ENCODE data around the gene SLC2A5.

The SLC2A5 gene

GRCh38 chr1:9088807-9089206, 19.4 kb upstream of the SLC2A5 start:
- DNase-seq = no peak

- DNase-seq = no peak
These were observed 18.1 kb upstream of the SLC2A5 start for GRCh38 chr1:9087411-9088125.

- DNase-seq = no peak
These were observed 17.4 kb upstream of the SLC2A5 start for GRCh38 chr1:9086796-9087195.

DNA sequence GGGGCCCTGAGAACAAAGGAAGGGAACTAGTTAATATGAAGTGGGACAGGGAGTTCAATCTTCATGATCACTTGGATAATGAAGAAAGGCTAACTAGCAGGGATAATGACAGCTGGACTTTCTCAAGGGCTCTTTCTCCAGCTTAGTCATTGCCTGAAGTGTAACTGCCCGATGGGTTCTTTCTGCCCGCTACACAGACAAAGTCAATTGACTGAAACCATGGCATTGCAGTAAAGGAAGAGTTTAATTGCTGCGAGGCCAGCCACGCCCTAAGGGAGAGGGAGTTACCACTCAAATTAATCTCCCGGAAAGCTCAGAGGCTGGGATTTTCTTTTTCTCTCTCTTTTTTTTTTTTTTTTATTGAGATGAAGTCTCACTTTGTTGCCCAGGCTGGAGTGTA, 16.6 kb upstream of the SLC2A5 start:
- no peak for DNase-seq

- DNase-seq = no peak
These were observed 16.0 kb upstream of the SLC2A5 start for GRCh38 chr1:9085306-9085940.

GRCh38 chr1:9084906-9085305, 15.5 kb upstream of the SLC2A5 start:
- no peak for DNase-seq

DNA sequence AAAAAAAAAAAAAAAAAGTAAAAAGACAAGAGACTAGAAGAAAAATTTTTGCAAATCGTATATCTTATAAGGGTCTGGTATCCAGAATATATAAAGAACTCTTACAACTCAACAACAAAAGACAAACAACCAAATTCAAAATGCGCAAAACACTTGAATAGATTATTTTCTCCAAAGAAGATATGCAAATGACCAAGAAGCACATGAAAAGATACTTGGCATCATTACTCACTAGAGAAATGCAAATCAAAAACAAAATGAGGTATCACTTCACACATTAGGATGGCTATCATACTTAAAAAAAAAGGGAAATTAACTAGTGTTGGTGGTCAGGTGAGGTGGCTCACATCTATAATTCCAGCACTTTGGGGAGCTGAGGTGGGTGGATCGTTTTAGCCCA, 12.0 kb upstream of the SLC2A5 start:
- no peak for DNase-seq

GRCh38 chr1:9080705-9081291, 11.4 kb upstream of the SLC2A5 start:
- DNase-seq = no peak

DNA sequence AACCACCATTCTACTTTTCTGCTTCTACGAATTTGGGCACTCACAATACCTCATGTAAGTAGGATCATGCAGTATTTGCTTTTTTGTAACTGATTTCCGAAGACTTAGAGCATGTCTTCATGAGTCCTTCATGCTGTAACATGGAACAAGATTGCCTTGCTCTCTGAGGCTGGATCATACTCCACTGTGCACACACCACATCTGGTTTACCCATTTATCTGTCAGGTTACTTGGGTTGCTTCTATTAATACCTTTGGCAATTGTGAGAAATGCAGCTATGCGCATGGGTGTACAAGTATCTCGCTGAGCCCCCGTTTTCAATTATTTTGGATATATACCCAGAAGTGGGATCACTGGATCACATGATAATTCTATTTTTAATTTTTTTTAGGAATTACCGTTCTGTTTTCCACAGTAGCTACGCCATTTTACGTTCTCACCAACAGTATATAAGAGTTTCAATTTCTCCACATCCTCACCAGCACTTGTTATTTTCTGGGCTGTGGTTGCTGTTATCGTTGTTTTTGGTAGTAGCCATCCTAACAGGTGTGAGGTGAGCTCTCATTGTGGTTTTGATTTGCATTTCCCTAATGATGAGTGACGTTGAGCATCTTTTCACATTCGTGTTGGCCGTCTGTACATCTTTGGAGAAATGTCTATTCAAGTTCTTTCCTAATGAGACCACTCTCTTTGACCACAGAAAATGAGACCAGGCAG, 10.7 kb upstream of the SLC2A5 start:
- DNase-seq = no peak

GRCh38 chr1:9078752-9079500, 9.5 kb upstream of the SLC2A5 start:
- no peak for DNase-seq

DNA sequence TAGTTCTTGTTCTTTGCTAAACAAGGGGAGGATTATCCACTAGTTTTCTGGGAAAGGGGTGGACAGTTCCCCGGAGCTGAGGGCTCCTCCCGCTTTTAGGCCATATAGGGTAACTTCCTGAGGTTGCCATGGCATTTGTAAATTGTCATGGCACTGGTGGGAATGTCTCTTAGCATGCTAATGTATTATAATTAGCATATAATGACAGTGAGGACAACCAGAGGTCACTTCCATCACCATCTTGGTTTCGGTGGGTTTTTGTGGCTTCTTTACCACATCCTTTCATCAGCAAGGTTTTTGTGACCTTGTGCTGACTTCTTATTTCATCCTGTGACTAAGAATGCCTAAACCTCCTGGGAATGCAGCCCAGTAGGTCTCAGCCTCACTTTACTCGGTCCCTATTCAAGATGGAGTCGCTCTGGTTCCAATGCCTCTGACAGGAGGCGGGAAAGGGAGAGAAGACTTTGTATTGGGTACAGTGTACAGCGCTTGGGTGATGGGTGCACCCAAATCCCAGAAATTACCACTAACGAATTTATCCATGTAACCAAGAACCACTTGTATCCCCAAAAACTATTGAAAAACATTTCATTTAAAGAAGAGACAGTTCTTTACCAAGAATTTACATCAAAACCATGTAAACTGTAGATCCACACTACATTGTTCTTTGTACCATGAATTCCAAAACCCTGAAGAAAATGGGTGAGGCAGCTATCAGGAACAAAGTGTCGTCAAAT, 8.7 kb upstream of the SLC2A5 start:
- DNase-seq = no peak

DNA sequence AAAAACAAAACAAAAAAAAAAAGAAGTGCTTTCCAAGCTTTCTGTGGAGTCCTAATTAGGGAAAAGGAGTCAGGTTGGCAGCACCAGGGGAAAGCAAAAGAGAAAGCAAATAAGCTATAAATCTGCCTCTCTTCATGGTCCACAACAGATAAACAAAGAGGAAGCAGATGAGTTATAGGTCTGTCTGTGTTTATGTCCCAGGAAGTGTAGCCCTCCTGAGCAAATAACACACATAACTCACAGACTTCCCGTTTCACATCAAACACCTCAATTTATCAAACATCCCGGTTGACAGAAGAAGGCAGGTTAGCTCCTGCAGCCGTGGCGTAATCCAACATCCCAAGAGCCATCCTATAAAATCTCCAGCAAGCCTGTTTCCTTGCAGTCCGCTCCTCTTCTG, 5.6 kb upstream of the SLC2A5 start:
- no peak for DNase-seq

DNA sequence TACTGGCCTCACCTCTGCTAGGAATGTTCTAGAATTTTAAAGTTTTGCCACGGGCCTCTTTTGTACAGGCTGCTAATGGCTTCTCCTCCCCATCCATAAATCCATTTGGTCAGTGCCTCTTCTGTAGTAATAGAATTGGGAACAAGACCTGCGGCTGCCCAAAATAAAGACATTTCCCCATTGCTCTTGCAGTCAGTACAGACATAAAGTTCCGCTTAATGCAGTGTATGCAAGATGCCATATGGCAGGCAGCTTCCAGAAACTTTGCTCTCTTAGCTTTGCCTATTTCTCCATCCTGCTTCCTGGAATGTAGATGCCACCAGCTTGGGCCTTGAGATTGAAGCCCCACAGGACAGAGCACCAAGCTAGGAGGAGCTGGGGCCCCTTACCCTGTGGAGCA, 3.7 kb upstream of the SLC2A5 start:
- no peak for DNase-seq

GRCh38 chr1:9071554-9072235, 2.3 kb upstream of the SLC2A5 start:
- no peak for DNase-seq

DNA sequence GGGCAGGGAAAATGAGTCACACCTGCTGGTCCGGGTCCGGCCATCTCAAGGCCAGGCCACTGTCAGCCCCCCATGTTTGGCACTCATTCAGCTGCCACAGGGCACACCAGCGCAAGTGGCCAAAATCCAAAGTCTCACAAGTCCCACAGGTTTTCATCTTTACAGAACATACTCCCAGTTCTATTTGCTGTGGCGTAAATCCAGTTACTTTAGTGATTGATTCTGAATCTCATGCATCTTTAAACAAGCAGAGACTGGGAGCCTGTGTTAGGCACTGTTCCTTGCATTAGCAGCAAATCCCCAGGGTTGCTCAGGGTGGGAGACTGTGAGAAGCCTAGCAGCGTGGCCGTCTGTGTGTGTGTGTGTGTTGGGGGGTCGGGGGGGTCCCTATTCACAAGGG, 1.1 kb upstream of the SLC2A5 start:
- no peak for DNase-seq

- DNase-seq = no peak
These were observed 482 bp downstream of the SLC2A5 start for GRCh38 chr1:9068981-9069325.

DNA sequence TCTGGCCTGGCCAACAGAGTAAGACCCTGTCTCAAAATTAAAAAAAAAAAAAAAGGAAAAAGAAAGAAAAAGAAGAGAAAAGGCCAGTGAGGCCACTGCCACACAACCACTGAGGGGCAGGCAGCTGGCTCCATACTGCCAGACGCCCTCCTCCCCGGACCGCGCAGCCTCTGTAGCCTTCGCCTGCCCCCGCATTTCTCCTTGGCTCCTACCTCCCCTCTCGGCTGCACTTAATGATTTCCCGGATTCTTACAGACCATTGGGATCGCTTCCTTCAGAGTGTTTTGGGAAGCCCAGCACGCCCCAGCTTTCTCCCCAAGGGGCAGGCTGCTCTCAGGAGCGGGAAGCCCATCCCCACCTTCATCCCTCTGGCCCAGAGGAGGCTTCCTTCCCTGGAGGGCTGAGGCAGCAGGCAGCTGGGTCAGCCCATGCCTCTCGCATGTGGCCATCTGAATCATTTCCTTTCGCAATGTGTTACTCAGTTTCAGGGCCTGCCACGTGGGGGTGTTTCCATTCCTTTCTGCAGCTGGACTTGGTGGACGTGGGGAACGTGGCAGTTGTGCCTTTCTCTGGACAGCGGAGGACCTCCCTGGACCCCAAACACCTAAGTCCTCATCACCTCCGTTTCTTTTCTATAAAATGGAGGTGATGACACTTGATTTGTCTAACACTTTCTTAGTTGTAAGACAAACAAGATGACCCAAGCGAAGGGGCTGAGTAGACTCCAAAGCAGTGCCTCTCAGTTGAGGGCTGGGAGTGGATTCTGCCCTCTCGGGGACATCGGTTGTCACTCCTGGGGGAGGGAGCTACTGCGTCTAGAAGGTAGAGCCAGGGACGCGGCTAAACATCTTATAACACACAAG, 2.3 kb downstream of the SLC2A5 start:
- DNase-seq = no peak

GRCh38 chr1:9065213-9065751, 4.2 kb downstream of the SLC2A5 start:
- DNase-seq = no peak

DNA sequence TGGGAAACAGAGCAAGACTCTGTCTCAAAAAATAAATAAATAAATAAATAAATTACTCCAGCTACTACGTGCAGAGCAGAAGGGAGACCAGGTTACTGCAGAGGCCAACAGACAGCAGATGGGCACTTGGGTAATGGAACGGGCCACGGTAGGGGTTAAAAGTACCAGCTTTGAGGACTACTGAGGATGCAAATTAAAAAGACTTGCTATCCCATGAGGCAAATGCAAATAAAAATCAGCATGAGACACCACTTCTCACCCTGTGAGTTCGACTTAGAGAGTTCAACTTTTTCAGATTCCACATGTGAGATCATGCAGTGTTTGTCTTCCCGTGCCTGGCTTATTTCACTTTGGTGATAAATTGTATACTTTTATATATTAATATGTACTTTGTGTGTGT, 6.6 kb downstream of the SLC2A5 start:
- no peak for DNase-seq

GRCh38 chr1:9062021-9062471, 7.4 kb downstream of the SLC2A5 start:
- no peak for DNase-seq

Measured in effector CD8-positive, alpha-beta T cell (primary cell).